ENCODE data around the gene USP17L20. TPM values are rescaled to one million over a fixed set of nuclear protein-coding genes. Genes with fewer than 3 reads are reported as not detected.
"Not testable (repeated sequence)": the region's sequence is repeated elsewhere in the genome, so short reads cannot be mapped to it uniquely, and the experiment has no call there.

Gene USP17L20, protein sequence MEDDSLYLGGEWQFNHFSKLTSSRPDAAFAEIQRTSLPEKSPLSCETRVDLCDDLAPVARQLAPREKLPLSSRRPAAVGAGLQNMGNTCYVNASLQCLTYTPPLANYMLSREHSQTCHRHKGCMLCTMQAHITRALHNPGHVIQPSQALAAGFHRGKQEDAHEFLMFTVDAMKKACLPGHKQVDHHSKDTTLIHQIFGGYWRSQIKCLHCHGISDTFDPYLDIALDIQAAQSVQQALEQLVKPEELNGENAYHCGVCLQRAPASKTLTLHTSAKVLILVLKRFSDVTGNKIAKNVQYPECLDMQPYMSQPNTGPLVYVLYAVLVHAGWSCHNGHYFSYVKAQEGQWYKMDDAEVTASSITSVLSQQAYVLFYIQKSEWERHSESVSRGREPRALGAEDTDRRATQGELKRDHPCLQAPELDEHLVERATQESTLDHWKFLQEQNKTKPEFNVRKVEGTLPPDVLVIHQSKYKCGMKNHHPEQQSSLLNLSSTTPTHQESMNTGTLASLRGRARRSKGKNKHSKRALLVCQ
- polyA plus RNA-seq (ENCODE audit: insufficient read length in 12 of 12) = not detected
- long read RNA-seq, donor 1 = 0 reads
- long read RNA-seq, donor 2 = 0 reads
- long read RNA-seq, donor 3 = 0 reads
- long read RNA-seq, donor 4 = 0 reads
- long read RNA-seq, donor 5 = 0 reads
- long read RNA-seq, donor 6 = 0 reads
- long read RNA-seq, donor 7 = 0 reads
- long read RNA-seq, donor 8 = 0 reads
- long read RNA-seq, donor 9 = 0 reads
- long read RNA-seq, donor 10 = 0 reads
- long read RNA-seq, donor 11 = 0 reads

DNA sequence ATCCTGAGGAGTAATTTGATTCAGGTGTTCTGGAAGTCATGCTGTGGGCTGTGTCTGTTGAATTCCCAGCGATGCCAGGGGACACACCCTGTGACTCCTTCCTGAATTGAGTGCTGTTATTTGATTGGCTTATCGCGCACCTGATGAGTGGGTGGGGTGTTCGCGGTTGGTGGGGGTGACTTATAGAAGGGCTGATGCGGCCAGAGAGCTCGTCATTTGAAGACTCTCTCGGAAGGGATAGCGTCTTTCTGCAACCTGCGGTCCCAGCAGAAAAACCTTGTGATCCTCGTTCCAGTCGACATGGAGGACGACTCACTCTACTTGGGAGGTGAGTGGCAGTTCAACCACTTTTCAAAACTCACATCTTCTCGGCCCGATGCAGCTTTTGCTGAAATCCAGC, at the start of gene USP17L20:
Gene USP17L20 (plus strand): TSS at position 301 of the 400 bp plus-strand sequence. CDS start 0 bp downstream, at position 301.
- DNase-seq = not testable (repeated sequence)

DNA sequence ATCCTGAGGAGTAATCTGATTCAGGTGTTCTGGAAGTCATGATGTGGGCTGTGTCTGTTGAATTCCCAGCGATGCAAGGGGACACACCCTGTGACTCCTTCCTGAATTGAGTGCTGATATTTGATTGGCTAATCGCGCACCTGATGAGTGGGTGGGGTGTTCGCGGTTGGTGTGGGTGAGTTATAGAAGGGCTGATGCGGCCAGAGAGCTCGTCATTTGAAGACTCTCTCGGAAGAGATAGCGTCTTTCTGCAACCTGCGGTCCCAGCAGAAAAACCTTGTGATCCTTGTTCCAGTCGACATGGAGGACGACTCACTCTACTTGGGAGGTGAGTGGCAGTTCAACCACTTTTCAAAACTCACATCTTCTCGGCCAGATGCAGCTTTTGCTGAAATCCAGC, 47.6 kb upstream of the USP17L20 start, which contains the start of gene USP17L10:
Gene USP17L10 (plus strand): TSS at position 301 of the 400 bp plus-strand sequence. CDS start 0 bp downstream, at position 301.
- DNase-seq = not testable (repeated sequence)

DNA sequence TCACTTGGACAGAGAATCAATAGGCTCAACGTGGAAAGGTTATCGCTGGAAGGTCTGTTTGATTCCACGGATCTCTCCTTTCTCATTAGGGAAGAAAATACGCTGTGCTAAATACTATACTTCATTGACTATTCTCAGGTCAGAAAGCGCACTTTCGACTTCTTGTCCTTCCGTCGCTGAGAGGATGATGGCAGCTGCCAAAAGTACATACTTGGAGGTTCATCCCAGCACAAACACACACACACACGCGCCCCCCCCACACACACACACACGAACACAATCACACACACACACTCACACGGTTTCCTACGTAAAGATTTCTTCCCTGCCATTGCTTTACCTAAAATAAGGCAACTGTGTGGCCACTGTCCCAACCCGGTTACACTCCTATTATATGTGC, 43.2 kb upstream of the USP17L20 start:
- not testable (repeated sequence) for DNase-seq

DNA sequence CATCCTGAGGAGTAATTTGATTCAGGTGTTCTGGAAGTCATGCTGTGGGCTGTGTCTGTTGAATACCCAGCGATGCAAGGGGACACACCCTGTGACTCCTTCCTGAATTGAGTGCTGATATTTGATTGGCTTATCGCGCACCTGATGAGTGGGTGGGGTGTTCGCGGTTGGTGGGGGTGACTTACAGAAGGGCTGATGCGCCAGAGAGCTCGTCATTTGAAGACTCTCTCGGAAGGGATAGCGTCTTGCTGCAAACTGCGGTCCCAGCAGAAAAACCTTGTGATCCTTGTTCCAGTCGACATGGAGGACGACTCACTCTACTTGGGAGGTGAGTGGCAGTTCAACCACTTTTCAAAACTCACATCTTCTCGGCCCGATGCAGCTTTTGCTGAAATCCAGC, 42.8 kb upstream of the USP17L20 start, which contains the start of gene USP17L11:
Gene USP17L11 (plus strand): TSS at position 301 of the 400 bp plus-strand sequence. CDS start 0 bp downstream, at position 301.
- not testable (repeated sequence) for DNase-seq

DNA sequence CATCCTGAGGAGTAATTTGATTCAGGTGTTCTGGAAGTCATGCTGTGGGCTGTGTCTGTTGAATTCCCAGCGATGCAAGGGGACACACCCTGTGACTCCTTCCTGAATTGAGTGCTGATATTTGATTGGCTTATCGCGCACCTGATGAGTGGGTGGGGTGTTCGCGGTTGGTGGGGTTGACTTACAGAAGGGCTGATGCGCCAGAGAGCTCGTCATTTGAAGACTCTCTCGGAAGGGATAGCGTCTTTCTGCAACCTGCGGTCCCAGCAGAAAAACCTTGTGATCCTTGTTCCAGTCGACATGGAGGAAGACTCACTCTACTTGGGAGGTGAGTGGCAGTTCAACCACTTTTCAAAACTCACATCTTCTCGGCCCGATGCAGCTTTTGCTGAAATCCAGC, 38.1 kb upstream of the USP17L20 start, which contains the start of gene USP17L12:
Gene USP17L12 (plus strand): TSS at position 301 of the 400 bp plus-strand sequence. CDS start 0 bp downstream, at position 301.
- not testable (repeated sequence) for DNase-seq

DNA sequence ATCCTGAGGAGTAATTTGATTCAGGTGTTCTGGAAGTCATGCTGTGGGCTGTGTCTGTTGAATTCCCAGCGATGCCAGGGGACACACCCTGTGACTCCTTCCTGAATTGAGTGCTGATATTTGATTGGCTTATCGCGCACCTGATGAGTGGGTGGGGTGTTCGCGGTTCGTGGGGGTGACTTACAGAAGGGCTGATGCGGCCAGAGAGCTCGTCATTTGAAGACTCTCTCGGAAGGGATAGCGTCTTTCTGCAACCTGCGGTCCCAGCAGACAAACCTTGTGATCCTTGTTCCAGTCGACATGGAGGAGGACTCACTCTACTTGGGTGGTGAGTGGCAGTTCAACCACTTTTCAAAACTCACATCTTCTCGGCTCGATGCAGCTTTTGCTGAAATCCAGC, 33.3 kb upstream of the USP17L20 start, which contains the start of gene USP17L13:
Gene USP17L13 (plus strand): TSS at position 301 of the 400 bp plus-strand sequence. CDS start 0 bp downstream, at position 301.
- not testable (repeated sequence) for DNase-seq

DNA sequence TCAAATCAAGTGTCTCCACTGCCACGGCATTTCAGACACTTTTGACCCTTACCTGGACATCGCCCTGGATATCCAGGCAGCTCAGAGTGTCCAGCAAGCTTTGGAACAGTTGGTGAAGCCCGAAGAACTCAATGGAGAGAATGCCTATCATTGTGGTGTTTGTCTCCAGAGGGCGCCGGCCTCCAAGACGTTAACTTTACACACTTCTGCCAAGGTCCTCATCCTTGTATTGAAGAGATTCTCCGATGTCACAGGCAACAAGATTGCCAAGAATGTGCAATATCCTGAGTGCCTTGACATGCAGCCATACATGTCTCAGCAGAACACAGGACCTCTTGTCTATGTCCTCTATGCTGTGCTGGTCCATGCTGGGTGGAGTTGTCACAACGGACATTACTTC, 27.7 kb upstream of the USP17L20 start:
- DNase-seq = not testable (repeated sequence)

DNA sequence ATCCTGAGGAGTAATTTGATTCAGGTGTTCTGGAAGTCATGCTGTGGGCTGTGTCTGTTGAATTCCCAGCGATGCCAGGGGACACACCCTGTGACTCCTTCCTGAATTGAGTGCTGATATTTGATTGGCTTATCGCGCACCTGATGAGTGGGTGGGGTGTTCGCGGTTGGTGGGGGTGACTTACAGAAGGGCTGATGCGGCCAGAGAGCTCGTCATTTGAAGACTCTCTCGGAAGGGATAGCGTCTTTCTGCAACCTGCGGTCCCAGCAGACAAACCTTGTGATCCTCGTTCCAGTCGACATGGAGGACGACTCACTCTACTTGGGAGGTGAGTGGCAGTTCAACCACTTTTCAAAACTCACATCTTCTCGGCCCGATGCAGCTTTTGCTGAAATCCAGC, 23.8 kb upstream of the USP17L20 start, which contains the start of gene USP17L15:
Gene USP17L15 (plus strand): TSS at position 301 of the 400 bp plus-strand sequence. CDS start 0 bp downstream, at position 301.
- DNase-seq = not testable (repeated sequence)

DNA sequence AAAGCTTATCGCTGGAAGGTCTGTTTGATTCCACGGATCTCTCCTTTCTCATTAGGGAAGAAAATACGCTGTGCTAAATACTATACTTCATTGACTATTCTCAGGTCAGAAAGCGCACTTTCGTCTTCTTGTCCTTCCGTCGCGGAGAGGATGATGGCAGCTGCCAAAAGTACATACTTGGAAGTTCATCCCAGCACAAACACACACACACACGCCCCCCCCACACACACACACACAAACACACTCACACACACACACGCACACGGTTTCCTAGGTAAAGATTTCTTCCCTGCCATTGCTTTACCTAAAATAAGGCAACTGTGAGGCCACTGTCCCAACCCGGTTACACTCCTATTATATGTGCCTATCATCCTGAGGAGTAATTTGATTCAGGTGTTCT, 19.5 kb upstream of the USP17L20 start:
- DNase-seq = not testable (repeated sequence)

DNA sequence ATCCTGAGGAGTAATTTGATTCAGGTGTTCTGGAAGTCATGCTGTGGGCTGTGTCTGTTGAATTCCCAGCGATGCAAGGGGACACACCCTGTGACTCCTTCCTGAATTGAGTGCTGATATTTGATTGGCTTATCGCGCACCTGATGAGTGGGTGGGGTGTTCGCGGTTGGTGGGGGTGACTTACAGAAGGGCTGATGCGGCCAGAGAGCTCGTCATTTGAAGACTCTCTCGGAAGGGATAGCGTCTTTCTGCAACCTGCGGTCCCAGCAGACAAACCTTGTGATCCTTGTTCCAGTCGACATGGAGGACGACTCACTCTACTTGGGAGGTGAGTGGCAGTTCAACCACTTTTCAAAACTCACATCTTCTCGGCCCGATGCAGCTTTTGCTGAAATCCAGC, 14.3 kb upstream of the USP17L20 start, which contains the start of gene USP17L17:
Gene USP17L17 (plus strand): TSS at position 301 of the 400 bp plus-strand sequence. CDS start 0 bp downstream, at position 301.
- not testable (repeated sequence) for DNase-seq

DNA sequence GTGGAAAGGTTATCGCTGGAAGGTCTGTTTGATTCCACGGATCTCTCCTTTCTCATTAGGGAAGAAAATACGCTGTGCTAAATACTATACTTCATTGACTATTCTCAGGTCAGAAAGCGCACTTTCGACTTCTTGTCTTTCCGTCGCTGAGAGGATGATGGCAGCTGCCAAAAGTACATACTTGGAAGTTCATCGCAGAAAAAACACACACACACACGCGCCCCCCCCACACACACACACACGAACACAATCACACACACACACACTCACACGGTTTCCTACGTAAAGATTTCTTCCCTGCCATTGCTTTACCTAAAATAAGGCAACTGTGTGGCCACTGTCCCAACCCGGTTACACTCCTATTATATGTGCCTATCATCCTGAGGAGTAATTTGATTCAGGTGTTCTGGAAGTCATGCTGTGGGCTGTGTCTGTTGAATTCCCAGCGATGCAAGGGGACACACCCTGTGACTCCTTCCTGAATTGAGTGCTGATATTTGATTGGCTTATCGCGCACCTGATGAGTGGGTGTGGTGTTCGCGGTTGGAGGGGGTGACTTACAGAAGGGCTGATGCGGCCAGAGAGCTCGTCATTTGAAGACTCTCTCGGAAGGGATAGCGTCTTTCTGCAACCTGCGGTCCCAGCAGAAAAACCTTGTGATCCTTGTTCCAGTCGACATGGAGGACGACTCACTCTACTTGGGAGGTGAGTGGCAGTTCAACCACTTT, 9.8 kb upstream of the USP17L20 start, which contains the start of gene USP17L18:
Gene USP17L18 (plus strand): TSS at position 678 of the 728 bp plus-strand sequence. CDS start 0 bp downstream, at position 678.
- not testable (repeated sequence) for DNase-seq

DNA sequence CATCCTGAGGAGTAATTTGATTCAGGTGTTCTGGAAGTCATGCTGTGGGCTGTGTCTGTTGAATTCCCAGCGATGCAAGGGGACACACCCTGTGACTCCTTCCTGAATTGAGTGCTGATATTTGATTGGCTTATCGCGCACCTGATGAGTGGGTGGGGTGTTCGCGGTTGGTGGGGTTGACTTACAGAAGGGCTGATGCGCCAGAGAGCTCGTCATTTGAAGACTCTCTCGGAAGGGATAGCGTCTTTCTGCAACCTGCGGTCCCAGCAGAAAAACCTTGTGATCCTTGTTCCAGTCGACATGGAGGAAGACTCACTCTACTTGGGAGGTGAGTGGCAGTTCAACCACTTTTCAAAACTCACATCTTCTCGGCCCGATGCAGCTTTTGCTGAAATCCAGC, 4.8 kb upstream of the USP17L20 start, which contains the start of gene USP17L19:
Gene USP17L19 (plus strand): TSS at position 301 of the 400 bp plus-strand sequence. CDS start 0 bp downstream, at position 301.
- DNase-seq = not testable (repeated sequence)

DNA sequence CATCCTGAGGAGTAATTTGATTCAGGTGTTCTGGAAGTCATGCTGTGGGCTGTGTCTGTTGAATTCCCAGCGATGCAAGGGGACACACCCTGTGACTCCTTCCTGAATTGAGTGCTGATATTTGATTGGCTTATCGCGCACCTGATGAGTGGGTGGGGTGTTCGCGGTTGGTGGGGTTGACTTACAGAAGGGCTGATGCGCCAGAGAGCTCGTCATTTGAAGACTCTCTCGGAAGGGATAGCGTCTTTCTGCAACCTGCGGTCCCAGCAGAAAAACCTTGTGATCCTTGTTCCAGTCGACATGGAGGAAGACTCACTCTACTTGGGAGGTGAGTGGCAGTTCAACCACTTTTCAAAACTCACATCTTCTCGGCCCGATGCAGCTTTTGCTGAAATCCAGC, 4.6 kb downstream of the USP17L20 start, which contains the start of gene USP17L21:
Gene USP17L21 (plus strand): TSS at position 301 of the 400 bp plus-strand sequence. CDS start 0 bp downstream, at position 301.
- not testable (repeated sequence) for DNase-seq

DNA sequence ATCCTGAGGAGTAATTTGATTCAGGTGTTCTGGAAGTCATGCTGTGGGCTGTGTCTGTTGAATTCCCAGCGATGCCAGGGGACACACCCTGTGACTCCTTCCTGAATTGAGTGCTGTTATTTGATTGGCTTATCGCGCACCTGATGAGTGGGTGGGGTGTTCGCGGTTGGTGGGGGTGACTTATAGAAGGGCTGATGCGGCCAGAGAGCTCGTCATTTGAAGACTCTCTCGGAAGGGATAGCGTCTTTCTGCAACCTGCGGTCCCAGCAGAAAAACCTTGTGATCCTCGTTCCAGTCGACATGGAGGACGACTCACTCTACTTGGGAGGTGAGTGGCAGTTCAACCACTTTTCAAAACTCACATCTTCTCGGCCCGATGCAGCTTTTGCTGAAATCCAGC, 9.4 kb downstream of the USP17L20 start, which contains the start of gene USP17L22:
Gene USP17L22 (plus strand): TSS at position 301 of the 400 bp plus-strand sequence. CDS start 0 bp downstream, at position 301.
- not testable (repeated sequence) for DNase-seq

DNA sequence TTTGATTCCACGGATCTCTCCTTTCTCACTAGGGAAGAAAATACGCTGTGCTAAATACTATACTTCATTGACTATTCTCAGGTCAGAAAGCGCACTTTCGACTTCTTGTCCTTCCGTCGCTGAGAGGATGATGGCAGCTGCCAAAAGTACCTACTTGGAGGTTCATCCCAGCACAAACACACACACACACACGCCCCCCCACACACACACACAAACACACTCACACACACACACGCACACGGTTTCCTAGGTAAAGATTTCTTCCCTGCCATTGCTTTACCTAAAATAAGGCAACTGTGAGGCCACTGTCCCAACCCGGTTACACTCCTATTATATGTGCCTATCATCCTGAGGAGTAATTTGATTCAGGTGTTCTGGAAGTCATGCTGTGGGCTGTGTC, 13.8 kb downstream of the USP17L20 start:
- DNase-seq = not testable (repeated sequence)

Other genes with a start within 250 kb of the USP17L20 start
- under 1 TPM in 4 of 12 donors, not detected in 8; 0.07 to 0.11 (median 0.08) TPM for gene FAM90A26, start 87.7 kb upstream of the USP17L20 start, polyA plus RNA-seq (ENCODE audit: insufficient read length in 12 of 12)
- not detected for gene USP17L10, start 47.5 kb upstream of the USP17L20 start, polyA plus RNA-seq (ENCODE audit: insufficient read length in 12 of 12)
- not detected for gene USP17L11, start 42.7 kb upstream of the USP17L20 start, polyA plus RNA-seq (ENCODE audit: insufficient read length in 12 of 12)
- gene USP17L12, start 38.0 kb upstream of the USP17L20 start, polyA plus RNA-seq (ENCODE audit: insufficient read length in 12 of 12) = not detected
- not detected for gene USP17L13, start 33.2 kb upstream of the USP17L20 start, polyA plus RNA-seq (ENCODE audit: insufficient read length in 12 of 12)
- gene USP17L15, start 23.7 kb upstream of the USP17L20 start, polyA plus RNA-seq (ENCODE audit: insufficient read length in 12 of 12) = not detected
- not detected for gene USP17L17, start 14.2 kb upstream of the USP17L20 start, polyA plus RNA-seq (ENCODE audit: insufficient read length in 12 of 12)
- not detected for gene USP17L18, start 9.5 kb upstream of the USP17L20 start, polyA plus RNA-seq (ENCODE audit: insufficient read length in 12 of 12)
- not detected for gene USP17L19, start 4.7 kb upstream of the USP17L20 start, polyA plus RNA-seq (ENCODE audit: insufficient read length in 12 of 12)
- gene USP17L21, start 4.7 kb downstream of the USP17L20 start, polyA plus RNA-seq (ENCODE audit: insufficient read length in 12 of 12) = not detected
- gene USP17L22, start 9.5 kb downstream of the USP17L20 start, polyA plus RNA-seq (ENCODE audit: insufficient read length in 12 of 12) = not detected
- gene USP17L24, start 67.0 kb downstream of the USP17L20 start, polyA plus RNA-seq (ENCODE audit: insufficient read length in 12 of 12) = not detected
- not detected for gene USP17L25, start 71.8 kb downstream of the USP17L20 start, polyA plus RNA-seq (ENCODE audit: insufficient read length in 12 of 12)
- gene USP17L26, start 76.5 kb downstream of the USP17L20 start, polyA plus RNA-seq (ENCODE audit: insufficient read length in 12 of 12) = not detected
- gene USP17L5, start 81.3 kb downstream of the USP17L20 start, polyA plus RNA-seq (ENCODE audit: insufficient read length in 12 of 12) = not detected
- not detected for gene USP17L27, start 86.0 kb downstream of the USP17L20 start, polyA plus RNA-seq (ENCODE audit: insufficient read length in 12 of 12)
- gene USP17L28, start 90.8 kb downstream of the USP17L20 start, polyA plus RNA-seq (ENCODE audit: insufficient read length in 12 of 12) = not detected
- gene USP17L29, start 95.5 kb downstream of the USP17L20 start, polyA plus RNA-seq (ENCODE audit: insufficient read length in 12 of 12) = not detected
- not detected for gene USP17L30, start 105.0 kb downstream of the USP17L20 start, polyA plus RNA-seq (ENCODE audit: insufficient read length in 12 of 12)
- not detected for gene DEFB131A, start 186.3 kb downstream of the USP17L20 start, polyA plus RNA-seq (ENCODE audit: insufficient read length in 12 of 12)

Measured in muscle of arm (tissue), 14 donors.